ENCODE data around the gene WDFY1. TPM values are rescaled to one million over a fixed set of nuclear protein-coding genes. Genes with fewer than 3 reads are reported as not detected.

Gene WDFY1
- total and polyA plus RNA-seq, 2 donors (not counting 1 experiment from before 2014, with no cell fraction given), result 28.8 to 76.0 TPM

DNA sequence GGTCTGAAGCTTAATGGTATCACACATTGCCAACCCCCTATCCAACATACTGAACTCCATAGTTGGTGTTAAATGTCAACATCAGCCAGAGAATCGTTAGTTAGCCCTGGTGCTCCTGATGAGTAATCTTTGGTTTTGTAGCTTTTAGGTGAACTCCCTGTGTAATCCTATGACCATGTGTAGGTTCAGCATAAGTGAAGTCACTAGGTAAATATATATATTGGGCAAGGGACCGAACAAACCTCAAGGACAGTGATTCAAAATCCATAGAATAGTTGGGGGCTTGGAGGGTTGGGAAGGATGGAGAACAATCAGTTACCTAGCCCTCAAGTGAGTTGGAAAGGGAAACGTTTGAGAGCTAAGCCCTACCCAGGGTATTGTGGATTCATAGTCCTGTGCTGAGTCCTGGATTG is 91.7 kb downstream of the WDFY1 start:
- H3K27ac ChIP-seq (ENCODE audit: low read length in 2 of 2), result no peak overlapping the region
- H2AFZ ChIP-seq (ENCODE audit: insufficient read depth, low read depth, low read length, poor library complexity, severe bottlenecking), result no peak overlapping the region
- ChIA-PET CTCF (interaction anchor here (0.7 to 0.8 kb wide), 2 partner anchors 12 to 88 kb away, joined by 3 read pairs; no protein-coding TSS in a partner anchor), POLR2A (interaction anchor here (0.5 kb wide), 1 partner anchor 35 kb away, joined by 5 read pairs; no protein-coding TSS in a partner anchor)
- 75% methylated on average over 2 of the region's 3 CpGs for WGBS (ENCODE audit: insufficient coverage)
- no peaks in the 10 kb centered on the region for H3K4me1 ChIP-seq (ENCODE audit: control insufficient read depth in 2 of 2, insufficient read depth in 2 of 2, low read length in 2 of 2)
- H4K20me1 ChIP-seq (ENCODE audit: control insufficient read depth, insufficient read depth, low read length, poor library complexity, severe bottlenecking), result no peaks in the 10 kb centered on the region
- H3K4me2 ChIP-seq (replicated peaks; ENCODE audit: low read depth, low read length, poor library complexity, severe bottlenecking), result no peak overlapping the region
- TF ChIP-seq, protein P1, sequence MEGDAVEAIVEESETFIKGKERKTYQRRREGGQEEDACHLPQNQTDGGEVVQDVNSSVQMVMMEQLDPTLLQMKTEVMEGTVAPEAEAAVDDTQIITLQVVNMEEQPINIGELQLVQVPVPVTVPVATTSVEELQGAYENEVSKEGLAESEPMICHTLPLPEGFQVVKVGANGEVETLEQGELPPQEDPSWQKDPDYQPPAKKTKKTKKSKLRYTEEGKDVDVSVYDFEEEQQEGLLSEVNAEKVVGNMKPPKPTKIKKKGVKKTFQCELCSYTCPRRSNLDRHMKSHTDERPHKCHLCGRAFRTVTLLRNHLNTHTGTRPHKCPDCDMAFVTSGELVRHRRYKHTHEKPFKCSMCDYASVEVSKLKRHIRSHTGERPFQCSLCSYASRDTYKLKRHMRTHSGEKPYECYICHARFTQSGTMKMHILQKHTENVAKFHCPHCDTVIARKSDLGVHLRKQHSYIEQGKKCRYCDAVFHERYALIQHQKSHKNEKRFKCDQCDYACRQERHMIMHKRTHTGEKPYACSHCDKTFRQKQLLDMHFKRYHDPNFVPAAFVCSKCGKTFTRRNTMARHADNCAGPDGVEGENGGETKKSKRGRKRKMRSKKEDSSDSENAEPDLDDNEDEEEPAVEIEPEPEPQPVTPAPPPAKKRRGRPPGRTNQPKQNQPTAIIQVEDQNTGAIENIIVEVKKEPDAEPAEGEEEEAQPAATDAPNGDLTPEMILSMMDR (IDR thresholded peaks at IDR 0.05), result no peak
- TF ChIP-seq EZH2 (IDR thresholded peaks at IDR 0.05; ENCODE audit: borderline replicate concordance, insufficient read depth, low read depth, low read length, poor library complexity, severe bottlenecking), result no peak
- Mint-ChIP-seq H3K27me3 (no peaks in the 10 kb centered on the region), H3K9me3 (ENCODE audit: insufficient read depth) (peaks cover 13% of the 10 kb centered on the region), H3K4me3 (no peak overlapping the region), H3K4me1 (peaks cover 18% of the 10 kb centered on the region), H3K27ac (no peak overlapping the region)
- DNase-seq (no peak), ATAC-seq (ENCODE audit: low read depth) (no peak)
- H3K9ac ChIP-seq (ENCODE audit: low read length), result no peak overlapping the region
- H3K79me2 ChIP-seq (ENCODE audit: control insufficient read depth, insufficient read depth, low read length), result no peaks in the 10 kb centered on the region
- H3K9me3 ChIP-seq (ENCODE audit: control extremely low read depth in 1 of 3, control insufficient read depth in 2 of 3, insufficient read depth in 1 of 3, low read length in 2 of 3), result peaks cover 0 to 16% (median 0%) of the 10 kb centered on the region in 3 donors
- H3K36me3 ChIP-seq (replicated peaks in 1 of 2; ENCODE audit: control extremely low read depth in 1 of 2, control insufficient read depth in 1 of 2, extremely low read depth in 1 of 2, insufficient read depth in 2 of 2, low read length in 1 of 2), result peaks cover 0 to 3% of the 10 kb centered on the region in 2 experiments
- no peaks in the 10 kb centered on the region for H3K27me3 ChIP-seq (replicated peaks in 1 of 4; ENCODE audit: control extremely low read depth in 1 of 4, control insufficient read depth in 3 of 4, insufficient read depth in 4 of 4, low read length in 3 of 4)
- no peak overlapping the region for H3K4me3 ChIP-seq (ENCODE audit: control extremely low read depth in 1 of 5, extremely low read depth in 1 of 5, insufficient read depth in 1 of 5, low read depth in 2 of 5, low read length in 4 of 5)
- intact Hi-C loops (cut with micrococcal nuclease), result no loop called here

DNA sequence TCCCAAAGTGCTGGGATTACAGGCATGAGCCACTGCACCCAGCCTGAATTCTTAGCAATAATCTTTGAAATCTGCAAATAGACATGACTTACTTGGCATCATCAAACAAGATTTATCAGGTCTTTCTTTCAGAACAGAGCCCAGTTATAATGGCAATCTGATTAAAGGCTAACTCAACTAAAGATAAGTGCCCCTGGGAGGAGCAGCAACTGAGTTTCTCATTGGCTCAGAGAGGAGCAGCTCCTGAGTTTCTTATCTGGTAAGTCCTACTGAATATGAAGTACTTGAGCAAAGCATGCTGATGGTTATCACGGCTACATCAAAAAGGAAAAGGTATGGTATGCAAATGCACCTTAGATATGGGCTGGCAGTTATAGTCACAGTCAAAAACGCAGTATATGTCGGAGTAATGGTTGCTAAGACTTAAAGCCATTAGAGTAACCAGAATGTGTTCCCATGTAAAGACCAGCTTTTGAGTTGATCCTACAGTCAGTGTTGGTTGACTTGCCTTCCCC is 92.8 kb downstream of the WDFY1 start:
- H3K36me3 ChIP-seq (replicated peaks in 1 of 2; ENCODE audit: control extremely low read depth in 1 of 2, control insufficient read depth in 1 of 2, extremely low read depth in 1 of 2, insufficient read depth in 2 of 2, low read length in 1 of 2), result peaks cover 0 to 3% of the 10 kb centered on the region in 2 experiments
- ChIA-PET CTCF (interaction anchor here (0.7 kb wide), 1 partner anchor 827 kb away, joined by 3 read pairs; no protein-coding TSS in a partner anchor), POLR2A (no interaction called here)
- H3K9me3 ChIP-seq (ENCODE audit: control extremely low read depth in 1 of 3, control insufficient read depth in 2 of 3, insufficient read depth in 1 of 3, low read length in 2 of 3), result peaks cover 0 to 16% (median 0%) of the 10 kb centered on the region in 3 donors
- Mint-ChIP-seq H3K4me1 (peaks cover 18% of the 10 kb centered on the region), H3K27ac (no peak overlapping the region), H3K4me3 (no peak overlapping the region), H3K9me3 (ENCODE audit: insufficient read depth) (peaks cover 13% of the 10 kb centered on the region), H3K27me3 (no peaks in the 10 kb centered on the region)
- H4K20me1 ChIP-seq (ENCODE audit: control insufficient read depth, insufficient read depth, low read length, poor library complexity, severe bottlenecking), result no peaks in the 10 kb centered on the region
- no peak for DNase-seq
- TF ChIP-seq, protein P1 (IDR thresholded peaks at IDR 0.05), result no peak
- TF ChIP-seq EZH2 (IDR thresholded peaks at IDR 0.05; ENCODE audit: borderline replicate concordance, insufficient read depth, low read depth, low read length, poor library complexity, severe bottlenecking), result no peak
- H3K27me3 ChIP-seq (replicated peaks in 1 of 4; ENCODE audit: control extremely low read depth in 1 of 4, control insufficient read depth in 3 of 4, insufficient read depth in 4 of 4, low read length in 3 of 4), result no peaks in the 10 kb centered on the region
- intact Hi-C loops (cut with micrococcal nuclease), result no loop called here
- no peak overlapping the region for H3K4me2 ChIP-seq (replicated peaks; ENCODE audit: low read depth, low read length, poor library complexity, severe bottlenecking)
- H3K4me1 ChIP-seq (ENCODE audit: control insufficient read depth in 2 of 2, insufficient read depth in 2 of 2, low read length in 2 of 2), result no peaks in the 10 kb centered on the region
- H3K27ac ChIP-seq (ENCODE audit: low read length in 2 of 2), result no peak overlapping the region
- no peak for ATAC-seq (ENCODE audit: low read depth)
- WGBS (ENCODE audit: insufficient coverage), result 100% methylated on average over 2 of the region's 3 CpGs
- H3K9ac ChIP-seq (ENCODE audit: low read length), result no peak overlapping the region
- H2AFZ ChIP-seq (ENCODE audit: insufficient read depth, low read depth, low read length, poor library complexity, severe bottlenecking), result no peak overlapping the region
- H3K4me3 ChIP-seq (ENCODE audit: control extremely low read depth in 1 of 5, extremely low read depth in 1 of 5, insufficient read depth in 1 of 5, low read depth in 2 of 5, low read length in 4 of 5), result no peak overlapping the region
- H3K79me2 ChIP-seq (ENCODE audit: control insufficient read depth, insufficient read depth, low read length), result no peaks in the 10 kb centered on the region

All from B cell (primary cell).